LHCN-M2 (cell line): ENCODE measurements around the gene NDUFAF4. TPM values are rescaled to one million over a fixed set of nuclear protein-coding genes. Genes with fewer than 3 reads are reported as not detected.

ENCODE experiments used
- total RNA-seq: library from RNA; depleted of rRNA; stranded (reverse); fragments of >200 nt; gene quantifications from 2 replicates; pipeline ENCODE4 v1.2.3, GENCODE V29; 2014; rRNA removed

Gene NDUFAF4
- total RNA-seq, 1 experiment from 2014 or later, result 21.8 TPM

Other genes starting within 250 kb of the NDUFAF4 start
- 0.19 and 0.57 TPM in 2 replicates for gene GPR63, start 60.4 kb downstream of the NDUFAF4 start, total RNA-seq
- not detected in 2 replicates for gene KLHL32, start 26.8 kb upstream of the NDUFAF4 start, total RNA-seq